ENCODE results near the gene SUGP1. TPM values are rescaled to one million over a fixed set of nuclear protein-coding genes. Genes with fewer than 3 reads are reported as not detected.
A peak's percentile ranks its signal among the peaks of the same experiment; 100 is the strongest.

SUGP1 gene
- total and polyA plus RNA-seq, 2 of the 4 experiments (the other 2 are of a cell fraction) = 33.2 to 35.8 TPM

GRCh38 chr19:19321141-19321577 is 850 bp upstream of the SUGP1 start:
- Histone ChIP-seq H2AFZ (replicated peaks; ENCODE audit: low read length, poor library complexity) (peak overlapping the region; percentile 94), H3K27ac (ENCODE audit: insufficient read depth, low read length) (peak overlapping the region; percentile 89), H3K9ac (ENCODE audit: low read depth, low read length) (peak overlapping the region; percentile 94), H3K79me1 (ENCODE audit: low read depth in 1 of 2, low read length in 2 of 2) (peaks cover 27 to 75% of the 10 kb centered on the region in 2 experiments), H3K36me3 (ENCODE audit: control insufficient read depth, insufficient read depth, low read length) (peaks cover 23% of the 10 kb centered on the region), H3K56ac (ENCODE audit: extremely low read depth, insufficient read depth, low read length) (peak overlapping the region; percentile 87), H3K9me3 (ENCODE audit: control insufficient read depth, insufficient read depth, low read length) (no peaks in the 10 kb centered on the region), H2AK9ac (replicated peaks; ENCODE audit: low read depth, low read length, poor library complexity) (peak overlapping the region; percentile 99), H3K4me1 (ENCODE audit: control insufficient read depth, insufficient read depth, low read length) (peaks cover 5% of the 10 kb centered on the region), H4K91ac (ENCODE audit: insufficient read depth, low read depth, low read length) (peak overlapping the region; percentile 87), H2BK5ac (ENCODE audit: low read depth, low read length, poor library complexity, severe bottlenecking) (peak overlapping the region; percentile 83), H3K4me2 (ENCODE audit: low read depth, low read length) (peak overlapping the region; percentile 95), H4K20me1 (ENCODE audit: insufficient read depth, low read length) (peaks cover 11% of the 10 kb centered on the region; the same call in 1 of the 2 replicates), H3K23ac (ENCODE audit: low read depth, low read length) (peak overlapping the region; percentile 82; the same call in 1 of the 2 replicates), H3K4ac (ENCODE audit: low read depth, low read length) (peak overlapping the region; percentile 88), H3K4me3 (ENCODE audit: insufficient read depth, low read depth, low read length) (peak overlapping the region; percentile 78), H3K14ac (replicated peaks; ENCODE audit: low read depth, low read length) (peak overlapping the region; percentile 94), H3K9me1 (ENCODE audit: insufficient read depth, low read length) (peaks cover 5% of the 10 kb centered on the region; the same call in 1 of the 2 replicates), H4K5ac (ENCODE audit: low read depth, low read length) (peak overlapping the region; percentile 93), H2BK120ac (ENCODE audit: low read depth, low read length) (no peak overlapping the region), H2BK20ac (ENCODE audit: low read depth, low read length) (no peak overlapping the region), H2AK5ac (ENCODE audit: low read depth, low read length) (peak overlapping the region; percentile 77), H4K8ac (ENCODE audit: low read depth in 2 of 2, low read length in 2 of 2) (peak overlapping the region; percentile 85 to 98), H3K18ac (ENCODE audit: low read depth, low read length) (peak overlapping the region; percentile 38; the same call in 1 of the 2 replicates), H2BK15ac (ENCODE audit: low read depth, low read length) (no peak overlapping the region), H3K27me3 (ENCODE audit: control insufficient read depth, insufficient read depth, low read length) (no peaks in the 10 kb centered on the region)
- CTCF ChIA-PET = no interaction called here
- BruUV-seq (replicated peaks) = no TSS peak
- 0% methylated on average over 19 of the region's 34 CpGs; no CpG with 5 or more reads in 1 of the 2 experiments for WGBS, 2 experiments (ENCODE audit: extremely low coverage in 2 of 2, insufficient read length in 1 of 2)
- no peak for DNase-seq
- intact Hi-C loops (cut with micrococcal nuclease) (loop anchor here (2.0 to 10.0 kb wide), 2 partner anchors 128 to 176 kb away; partner anchors contain the start of genes BORCS8 and RFXANK), dilution Hi-C loops (cut with HindIII; ENCODE audit: low sequenced_read_pairs, unreplicated experiment) (no loop called here), in situ Hi-C loops (cut with MboI; ENCODE audit: low sequenced_read_pairs) (no loop called here)
- TF ChIP-seq FOS (IDR thresholded peaks at IDR 0.05; ENCODE audit: low read depth, low read length) = no peak
- POLR2A ChIA-PET (ENCODE audit: unreplicated experiment) = no interaction called here
- ATAC-seq (ENCODE audit: low read depth) = peak; percentile 1; the same call in 1 of the 2 replicates

All from IMR-90 (cell line).